Panc1 (cell line): Measurements from ENCODE around the gene NCAM2.

Experiments
- POLR2AphosphoS5 ChIP-seq: IDR thresholded peaks from 2 replicates; pipeline ENCODE4 v1.6.1; 2012; ENCODE audit warnings: mild to moderate bottlenecking, low read depth, low read length, moderate library complexity
- REST ChIP-seq, 2 experiments: IDR thresholded peaks; 2 replicates each; pipeline ENCODE4 v1.6.1; 2011 to 2012; ENCODE audit warnings: low read depth in 2 of 2, control low read depth in 1 of 2, low read length in 1 of 2, mild to moderate bottlenecking in 1 of 2, moderate library complexity in 1 of 2; ENCODE audit not compliant: insufficient read depth in 1 of 2

GRCh38 chr21:21464684-21465083 lies 466.5 kb downstream of the NCAM2 start:
- TF ChIP-seq REST (IDR thresholded peaks at IDR 0.05; ENCODE audit: insufficient read depth in 1 of 2, low read depth in 2 of 2, low read length in 1 of 2), result no peak
- no peak for TF ChIP-seq POLR2AphosphoS5
